Measurements from ENCODE around the gene ATP11A.

Gene ATP11A

GRCh38 chr13:112658808-112659207 is 31.0 kb upstream of the ATP11A start:
- TF ChIP-seq, protein P1, sequence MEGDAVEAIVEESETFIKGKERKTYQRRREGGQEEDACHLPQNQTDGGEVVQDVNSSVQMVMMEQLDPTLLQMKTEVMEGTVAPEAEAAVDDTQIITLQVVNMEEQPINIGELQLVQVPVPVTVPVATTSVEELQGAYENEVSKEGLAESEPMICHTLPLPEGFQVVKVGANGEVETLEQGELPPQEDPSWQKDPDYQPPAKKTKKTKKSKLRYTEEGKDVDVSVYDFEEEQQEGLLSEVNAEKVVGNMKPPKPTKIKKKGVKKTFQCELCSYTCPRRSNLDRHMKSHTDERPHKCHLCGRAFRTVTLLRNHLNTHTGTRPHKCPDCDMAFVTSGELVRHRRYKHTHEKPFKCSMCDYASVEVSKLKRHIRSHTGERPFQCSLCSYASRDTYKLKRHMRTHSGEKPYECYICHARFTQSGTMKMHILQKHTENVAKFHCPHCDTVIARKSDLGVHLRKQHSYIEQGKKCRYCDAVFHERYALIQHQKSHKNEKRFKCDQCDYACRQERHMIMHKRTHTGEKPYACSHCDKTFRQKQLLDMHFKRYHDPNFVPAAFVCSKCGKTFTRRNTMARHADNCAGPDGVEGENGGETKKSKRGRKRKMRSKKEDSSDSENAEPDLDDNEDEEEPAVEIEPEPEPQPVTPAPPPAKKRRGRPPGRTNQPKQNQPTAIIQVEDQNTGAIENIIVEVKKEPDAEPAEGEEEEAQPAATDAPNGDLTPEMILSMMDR (IDR thresholded peaks at IDR 0.05) = no peak

- TF ChIP-seq, protein P1 (IDR thresholded peaks at IDR 0.05) = no peak
Measured at GRCh38 chr13:112661291-112661690, 28.5 kb upstream of the ATP11A start.

DNA sequence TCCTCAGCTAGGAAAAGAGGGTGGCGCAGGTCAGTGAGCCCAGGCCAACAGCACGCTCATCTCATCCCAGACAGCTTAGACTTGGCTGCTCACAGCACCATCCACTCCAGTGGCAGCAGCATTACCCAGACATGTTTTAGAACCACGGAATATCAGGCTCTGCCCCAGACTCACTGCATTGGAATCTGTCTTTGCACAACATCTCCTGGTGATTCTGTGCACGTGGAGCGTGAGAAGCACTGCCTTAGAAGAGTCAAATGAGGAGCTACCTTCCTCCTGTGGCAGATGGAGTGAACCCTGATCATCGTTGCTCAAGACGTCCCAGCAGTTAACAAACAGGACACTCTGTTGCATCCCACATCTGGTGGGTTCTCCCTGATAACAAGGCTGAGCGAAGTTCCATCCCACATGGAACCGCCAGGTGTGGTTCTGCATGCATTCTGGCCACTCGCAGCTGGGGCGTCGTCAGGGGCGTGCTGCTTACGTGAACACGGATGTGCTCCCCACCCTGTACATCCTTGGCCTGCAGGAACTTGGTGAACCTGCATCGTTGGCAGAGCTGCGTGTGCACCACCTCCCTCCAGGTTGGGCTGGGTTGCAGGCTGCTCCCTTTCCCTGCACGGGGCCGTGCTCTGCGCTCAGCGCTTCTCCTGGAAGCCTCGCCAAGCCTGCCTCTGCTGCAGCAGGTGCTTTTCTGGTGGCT is 25.2 kb upstream of the ATP11A start:
- TF ChIP-seq, protein P1 (IDR thresholded peaks at IDR 0.05) = no peak

- TF ChIP-seq, protein P1 (IDR thresholded peaks at IDR 0.05) = no peak
Measured at GRCh38 chr13:112668924-112669323, 20.9 kb upstream of the ATP11A start.

GRCh38 chr13:112669881-112670499 is 19.8 kb upstream of the ATP11A start:
- TF ChIP-seq, protein P1 (IDR thresholded peaks at IDR 0.05) = no peak

DNA sequence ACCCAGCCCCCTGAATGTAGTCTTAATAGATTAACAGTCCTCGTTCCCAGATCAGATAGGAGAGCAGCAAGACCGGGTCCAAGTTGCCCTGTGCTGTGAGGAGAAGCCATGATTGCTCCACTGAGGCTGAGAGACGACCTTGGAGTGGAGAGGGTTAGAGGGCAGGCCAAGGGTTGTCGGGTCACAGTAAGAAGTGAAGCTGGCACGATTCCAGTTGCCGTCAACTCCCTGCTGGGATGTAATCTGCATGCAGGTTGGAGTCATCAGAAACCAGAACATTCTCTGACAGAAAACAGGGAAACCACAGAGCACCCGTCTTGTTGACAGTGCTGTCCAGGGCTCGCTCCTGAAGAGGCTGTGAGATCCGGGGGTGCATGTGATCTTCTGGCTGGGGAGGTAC is 19.0 kb upstream of the ATP11A start:
- TF ChIP-seq, protein P1 (IDR thresholded peaks at IDR 0.05) = no peak

DNA sequence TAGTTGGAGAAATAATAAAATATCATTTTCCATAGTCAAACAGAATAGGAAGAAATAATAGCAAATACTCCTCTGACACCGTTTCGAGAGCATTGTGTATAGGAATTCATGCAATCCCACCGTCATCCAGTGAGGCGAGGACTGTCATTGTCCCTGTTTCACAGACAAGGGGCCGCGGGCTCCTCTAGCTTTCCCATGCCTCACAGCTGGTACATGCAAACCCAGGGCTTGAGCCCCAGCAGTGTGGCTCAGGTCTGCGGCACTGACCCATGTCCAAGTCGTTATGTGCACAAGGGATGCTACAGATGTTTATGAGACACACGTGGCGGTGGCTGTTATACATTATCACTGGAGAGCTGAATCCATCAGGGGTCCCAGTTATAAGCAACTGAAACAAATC is 18.5 kb upstream of the ATP11A start:
- TF ChIP-seq, protein P1 (IDR thresholded peaks at IDR 0.05) = no peak
